WTC11 (cell line): ENCODE results near the gene IKZF2.

Experiments used
- CTCF ChIP-seq: fragments of 200-600 bp; IDR thresholded peaks from 2 replicates; pipeline ENCODE4 v1.8.0; 2022; ENCODE audit warnings: antibody characterized with exemption
- ZNF281 ChIP-seq: sonication (generic); formaldehyde crosslinking; IDR thresholded peaks from 2 replicates; pipeline ENCODE4 v1.8.0; 2023; ENCODE audit warnings: mild to moderate bottlenecking, missing genetic modification reagents

- no peak for TF ChIP-seq ZNF281
- no peak for TF ChIP-seq CTCF
These were observed 29.7 kb downstream of the IKZF2 start for GRCh38 chr2:213121690-213122089.
